Measurements from ENCODE around the gene BEND4.

- TF ChIP-seq MAX (IDR thresholded peaks at IDR 0.05; ENCODE audit: low read depth, low read length) (no peak), POLR2A (IDR thresholded peaks at IDR 0.05; ENCODE audit: extremely low read depth, insufficient read length) (no peak), CTCF (IDR thresholded peaks at IDR 0.05; ENCODE audit: low read depth, low read length) (no peak), MYC (IDR thresholded peaks at IDR 0.05; ENCODE audit: low read depth, low read length) (no peak)
These were observed 16.1 kb downstream of the BEND4 start for GRCh38 chr4:42136371-42136770.

All from NB4 (cell line).